Neuronal stem cell (in vitro differentiated cells): ENCODE results near the gene FIBP.

Experiments
- DNase-seq: peaks from one replicate; pipeline ENCODE4 v3.0.0-alpha.2; 2013; ENCODE audit warnings: low spot score
- H2AFZ ChIP-seq: one replicate; pipeline ENCODE4 v1.6.1; 2013; ENCODE audit warnings: mild to moderate bottlenecking, low read length, inconsistent platforms
- H2AK5ac ChIP-seq: 2 replicates; pipeline ENCODE4 v1.6.1; 2013; ENCODE audit warnings: low read depth, mild to moderate bottlenecking, inconsistent platforms, low read length, moderate library complexity, mixed read lengths
- H2BK120ac ChIP-seq: 2 replicates; pipeline ENCODE4 v1.6.1; 2013; ENCODE audit warnings: low read depth, mild to moderate bottlenecking, inconsistent platforms, low read length, moderate library complexity, mixed read lengths
- H2BK12ac ChIP-seq: one replicate; pipeline ENCODE4 v1.6.1; 2013; ENCODE audit warnings: low read length, inconsistent platforms
- H2BK15ac ChIP-seq: 2 replicates; pipeline ENCODE4 v1.6.1; 2013; ENCODE audit warnings: mild to moderate bottlenecking, low read length, inconsistent platforms, mixed read lengths
- H2BK5ac ChIP-seq: one replicate; pipeline ENCODE4 v1.6.1; 2013; ENCODE audit warnings: inconsistent platforms, mild to moderate bottlenecking, low read length, moderate library complexity
- H3K14ac ChIP-seq: one replicate; pipeline ENCODE4 v1.6.1; 2013; ENCODE audit warnings: low read length, inconsistent platforms
- H3K18ac ChIP-seq: 2 replicates; pipeline ENCODE4 v1.6.1; 2013; ENCODE audit warnings: low read length, inconsistent platforms
- H3K23ac ChIP-seq: 2 replicates; pipeline ENCODE4 v1.6.1; 2013; ENCODE audit warnings: low read depth, mild to moderate bottlenecking, mixed read lengths, low read length, inconsistent platforms; ENCODE audit not compliant: poor library complexity
- H3K27ac ChIP-seq: replicated peaks from 3 replicates; pipeline ENCODE4 v1.5.1; 2013; ENCODE audit warnings: low read length, inconsistent platforms
- H3K27me3 ChIP-seq, 3 experiments: 2 replicates each; pipeline ENCODE4 v1.6.1; 2013; ENCODE audit warnings: low read length in 3 of 3, mild to moderate bottlenecking in 2 of 3, inconsistent platforms in 1 of 3, low read depth in 1 of 3, mixed read lengths in 1 of 3, moderate library complexity in 1 of 3; ENCODE audit not compliant: control insufficient read depth in 3 of 3, insufficient read depth in 3 of 3
- H3K36me3 ChIP-seq, 2 donors: replicated peaks in 1 of 2; 2 replicates each; pipeline ENCODE4 v1.6.1; 2013; ENCODE audit warnings: low read length in 2 of 2; ENCODE audit not compliant: control insufficient read depth in 2 of 2, insufficient read depth in 2 of 2
- H3K4ac ChIP-seq: 2 replicates; pipeline ENCODE4 v1.6.1; 2013; ENCODE audit warnings: inconsistent platforms, mild to moderate bottlenecking, low read length, moderate library complexity
- H3K4me1 ChIP-seq, 2 donors: 1 replicate in 1 of 2; 2 replicates in 1 of 2; pipeline ENCODE4 v1.6.1; 2013; ENCODE audit warnings: low read length in 2 of 2, low read depth in 1 of 2; ENCODE audit not compliant: control insufficient read depth in 2 of 2, insufficient read depth in 1 of 2
- H3K4me2 ChIP-seq: one replicate; pipeline ENCODE4 v1.6.1; 2013; ENCODE audit warnings: mild to moderate bottlenecking, low read length, inconsistent platforms; ENCODE audit not compliant: insufficient read depth, poor library complexity, severe bottlenecking
- H3K4me3 ChIP-seq, 2 donors: 2 replicates each; pipeline ENCODE4 v1.5.1; 2013; ENCODE audit warnings: low read length in 2 of 2, mild to moderate bottlenecking in 2 of 2, inconsistent platforms in 1 of 2, moderate library complexity in 1 of 2
- H3K79me1 ChIP-seq: one replicate; pipeline ENCODE4 v1.6.1; 2013; ENCODE audit warnings: low read depth, mild to moderate bottlenecking, inconsistent platforms, low read length, moderate library complexity
- H3K9ac ChIP-seq: one replicate; pipeline ENCODE4 v1.6.1; 2013; ENCODE audit warnings: mild to moderate bottlenecking, low read depth, low read length, inconsistent platforms; ENCODE audit not compliant: poor library complexity
- H3K9me3 ChIP-seq, 2 donors: replicated peaks in 1 of 2; 2 replicates each; pipeline versions ENCODE3 to v1.6.1; 2013; ENCODE audit warnings: low read length in 2 of 2, mild to moderate bottlenecking in 2 of 2, inconsistent platforms in 1 of 2, low read depth in 1 of 2, mixed read lengths in 1 of 2, moderate library complexity in 1 of 2; ENCODE audit not compliant: control insufficient read depth in 2 of 2, insufficient read depth in 1 of 2
- H4K8ac ChIP-seq: one replicate; pipeline ENCODE4 v1.6.1; 2013; ENCODE audit warnings: low read depth, mild to moderate bottlenecking, inconsistent platforms, low read length, moderate library complexity
- H4K91ac ChIP-seq: one replicate; pipeline ENCODE4 v1.6.1; 2013; ENCODE audit warnings: low read length, low read depth, mild to moderate bottlenecking, inconsistent platforms; ENCODE audit not compliant: poor library complexity
- WGBS, 2 donors: extraction: QIAGEN DNeasy Blood & Tissue Kit; methylation state at CpG; one replicate each; pipeline ENCODE4 v1.1.7; 2013; ENCODE audit warnings: missing lambda C conversion rate in 2 of 2, mixed read lengths in 1 of 2; ENCODE audit not compliant: insufficient read length in 2 of 2, insufficient replicate concordance in 1 of 2; ENCODE audit errors: extremely low coverage in 2 of 2; 5-methylcytosine and 5-hydroxymethylcytosine counted together

Gene FIBP

GRCh38 chr11:65922565-65922964 lies 34.3 kb upstream of the FIBP start:
- DNase-seq, result no peak
- Histone ChIP-seq H3K79me1 (peaks cover 21% of the 10 kb centered on the region), H3K14ac (no peak overlapping the region), H3K4me3 (no peak overlapping the region), H3K18ac (no peak overlapping the region), H3K27ac (no peak overlapping the region), H4K8ac (no peak overlapping the region), H2BK5ac (no peak overlapping the region), H4K91ac (no peak overlapping the region), H3K27me3 (no peaks in the 10 kb centered on the region), H3K4ac (no peak overlapping the region), H2AK5ac (no peak overlapping the region), H2AFZ (no peak overlapping the region), H3K4me1 (peaks cover 15 to 16% of the 10 kb centered on the region in 2 donors), H2BK120ac (no peak overlapping the region), H2BK12ac (no peak overlapping the region), H3K36me3 (peaks cover 14 to 36% of the 10 kb centered on the region in 2 donors), H2BK15ac (no peak overlapping the region), H3K4me2 (no peak overlapping the region), H3K9me3 (no peaks in the 10 kb centered on the region), H3K23ac (no peak overlapping the region), H3K9ac (no peak overlapping the region)
- WGBS, 2 donors, result no CpG with 5 or more reads among the region's 3 CpGs

- Histone ChIP-seq H3K27me3 (no peaks in the 10 kb centered on the region), H3K4me3 (no peak overlapping the region), H2BK120ac (no peak overlapping the region), H3K4me1 (peaks cover 16 to 17% of the 10 kb centered on the region in 2 donors), H2BK12ac (no peak overlapping the region), H3K27ac (no peak overlapping the region), H2AFZ (no peak overlapping the region), H3K4ac (no peak overlapping the region), H3K4me2 (no peak overlapping the region), H3K23ac (no peak overlapping the region), H2BK15ac (no peak overlapping the region), H3K18ac (no peak overlapping the region), H3K9me3 (no peaks in the 10 kb centered on the region), H3K9ac (no peak overlapping the region), H4K8ac (no peak overlapping the region), H2AK5ac (peak overlapping the region; percentile 46), H4K91ac (no peak overlapping the region), H3K36me3 (peaks cover 21 to 43% of the 10 kb centered on the region in 2 donors), H2BK5ac (no peak overlapping the region), H3K79me1 (peaks cover 22% of the 10 kb centered on the region), H3K14ac (no peak overlapping the region)
- whole genome bisulfite sequencing, 2 donors, result no CpG with 5 or more reads among the region's 10 CpGs
- no peak for DNase-seq
Observed at GRCh38 chr11:65921876-65922275, 33.6 kb upstream of the FIBP start.

- H3K79me1 ChIP-seq, result peaks cover 22% of the 10 kb centered on the region
- no peak overlapping the region for H2BK120ac ChIP-seq
- no peak for DNase-seq
- no peak overlapping the region for H3K4me2 ChIP-seq
- H2BK15ac ChIP-seq, result no peak overlapping the region
- H3K4ac ChIP-seq, result no peak overlapping the region
- no peak overlapping the region for H3K23ac ChIP-seq
- H3K27ac ChIP-seq, result no peak overlapping the region
- H3K27me3 ChIP-seq, result no peaks in the 10 kb centered on the region
- peak overlapping the region; percentile 14 for H2AK5ac ChIP-seq
- H3K14ac ChIP-seq, result no peak overlapping the region
- no peak overlapping the region for H4K8ac ChIP-seq
- no peak overlapping the region for H3K18ac ChIP-seq
- H3K36me3 ChIP-seq, result peaks cover 23 to 46% of the 10 kb centered on the region in 2 donors
- H3K9me3 ChIP-seq, result no peaks in the 10 kb centered on the region
- H2BK12ac ChIP-seq, result no peak overlapping the region
- no peak overlapping the region for H3K9ac ChIP-seq
- no CpG with 5 or more reads among the region's 12 CpGs for WGBS, 2 donors
- H3K4me1 ChIP-seq, result peaks cover 16 to 17% of the 10 kb centered on the region in 2 donors
- no peak overlapping the region for H2BK5ac ChIP-seq
- H3K4me3 ChIP-seq, result peak overlapping the region in 1 of 2 donors; percentile 90
- H2AFZ ChIP-seq, result no peak overlapping the region
- no peak overlapping the region for H4K91ac ChIP-seq
Observed at GRCh38 chr11:65921033-65921555, 32.8 kb upstream of the FIBP start.

- Histone ChIP-seq H3K23ac (peak overlapping the region; percentile 97), H3K4me3 (peak overlapping the region; percentile 90 to 95), H2AFZ (no peak overlapping the region), H3K9me3 (no peaks in the 10 kb centered on the region), H2BK12ac (peak overlapping the region; percentile 58), H2BK15ac (no peak overlapping the region), H3K79me1 (peaks cover 22% of the 10 kb centered on the region), H2BK120ac (peak overlapping the region; percentile 72), H3K36me3 (peaks cover 21 to 46% of the 10 kb centered on the region in 2 donors), H3K4me1 (peaks cover 16 to 17% of the 10 kb centered on the region in 2 donors), H3K4me2 (peak overlapping the region; percentile 98), H4K8ac (no peak overlapping the region), H4K91ac (no peak overlapping the region), H3K14ac (no peak overlapping the region), H3K4ac (no peak overlapping the region), H3K9ac (peak overlapping the region; percentile 94), H3K18ac (no peak overlapping the region), H3K27me3 (no peaks in the 10 kb centered on the region), H2BK5ac (no peak overlapping the region), H3K27ac (no peak overlapping the region), H2AK5ac (peak overlapping the region; percentile 10)
- DNase-seq, result no peak
- WGBS, 2 donors, result no CpG with 5 or more reads among the region's 15 CpGs
Observed at GRCh38 chr11:65920372-65920802, 32.1 kb upstream of the FIBP start.
